SK-N-SH (cell line): ENCODE measurements around the gene MORF4L1.

Experiments used
- ELF1 ChIP-seq: IDR thresholded peaks from 2 replicates; pipeline ENCODE4 v1.4.0; 2012
- EP300 ChIP-seq, 2 experiments: IDR thresholded peaks; 2 replicates each; pipeline versions ENCODE4 v1.4.0 to v1.6.1; 2012; ENCODE audit warnings: borderline replicate concordance in 1 of 2, low read depth in 1 of 2, low read length in 1 of 2
- EZH2phosphoT487 ChIP-seq: fragments of 200-600 bp; sonication (generic); IDR thresholded peaks from 2 replicates; pipeline ENCODE4 v1.6.1; 2017; ENCODE audit warnings: low read depth, mixed run types, mild to moderate bottlenecking, antibody characterized with exemption, moderate library complexity, borderline replicate concordance
- GABPA ChIP-seq: IDR thresholded peaks from 2 replicates; pipeline ENCODE4 v1.4.0; 2012; ENCODE audit warnings: low read depth, mild to moderate bottlenecking
- IRF3 ChIP-seq: fragments of 150-350 bp; IDR thresholded peaks from 2 replicates; pipeline ENCODE4 v1.6.1; 2016; ENCODE audit warnings: mild to moderate bottlenecking, low read depth, low read length
- POLR2AphosphoS5 ChIP-seq: IDR thresholded peaks from 2 replicates; pipeline ENCODE4 v1.6.1; 2012; ENCODE audit warnings: low read depth, low read length
- SIN3A ChIP-seq: IDR thresholded peaks from 2 replicates; pipeline ENCODE4 v1.6.1; 2012; ENCODE audit warnings: low read depth, mild to moderate bottlenecking, low read length, moderate library complexity, borderline replicate concordance
- TCF12 ChIP-seq: IDR thresholded peaks from 2 replicates; pipeline ENCODE4 v1.4.0; 2012
- YY1 ChIP-seq: IDR thresholded peaks from 2 replicates; pipeline ENCODE4 v1.4.0; 2012; ENCODE audit warnings: low read depth, mild to moderate bottlenecking
- TF ChIP-seq, protein P1 (sequence below): fragments of 200-600 bp; sonication (generic); IDR thresholded peaks from 2 replicates; pipeline ENCODE4 v1.6.1; 2017; ENCODE audit warnings: antibody characterized with exemption, mild to moderate bottlenecking, moderate library complexity
- TF ChIP-seq, protein P2 (sequence below): IDR thresholded peaks from 2 replicates; pipeline ENCODE4 v1.4.0; 2012; ENCODE audit warnings: low read depth
- TF ChIP-seq, protein P3 (sequence below): fragments of 150-350 bp; IDR thresholded peaks from 2 replicates; pipeline ENCODE4 v1.6.1; 2017; ENCODE audit warnings: antibody characterized with exemption, low read length, low read depth, borderline replicate concordance
- TF ChIP-seq, protein P4 (sequence below): IDR thresholded peaks from 2 replicates; pipeline ENCODE4 v1.6.1; 2012; ENCODE audit warnings: mild to moderate bottlenecking, low read depth, low read length, moderate library complexity

DNA sequence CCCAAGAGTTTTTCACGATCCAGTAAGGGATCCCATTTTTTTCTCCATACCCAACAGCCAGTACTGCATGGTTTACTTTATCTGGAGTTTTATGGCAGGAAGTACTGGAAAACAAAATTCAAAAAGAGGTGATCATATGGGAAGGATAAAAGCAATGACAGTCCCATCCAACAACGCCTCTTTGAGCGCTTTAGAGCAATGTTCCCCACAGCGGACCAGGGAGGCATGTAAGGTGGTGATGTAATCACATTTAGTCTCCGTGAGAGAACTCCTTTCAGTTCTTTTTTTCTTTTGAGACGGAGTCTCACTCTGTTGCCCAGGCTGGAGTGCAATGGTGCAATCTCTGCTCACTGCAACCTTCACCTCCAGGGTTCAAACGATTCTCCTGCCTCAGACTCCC, 50.3 kb downstream of the MORF4L1 start:
- TF ChIP-seq, protein P1, sequence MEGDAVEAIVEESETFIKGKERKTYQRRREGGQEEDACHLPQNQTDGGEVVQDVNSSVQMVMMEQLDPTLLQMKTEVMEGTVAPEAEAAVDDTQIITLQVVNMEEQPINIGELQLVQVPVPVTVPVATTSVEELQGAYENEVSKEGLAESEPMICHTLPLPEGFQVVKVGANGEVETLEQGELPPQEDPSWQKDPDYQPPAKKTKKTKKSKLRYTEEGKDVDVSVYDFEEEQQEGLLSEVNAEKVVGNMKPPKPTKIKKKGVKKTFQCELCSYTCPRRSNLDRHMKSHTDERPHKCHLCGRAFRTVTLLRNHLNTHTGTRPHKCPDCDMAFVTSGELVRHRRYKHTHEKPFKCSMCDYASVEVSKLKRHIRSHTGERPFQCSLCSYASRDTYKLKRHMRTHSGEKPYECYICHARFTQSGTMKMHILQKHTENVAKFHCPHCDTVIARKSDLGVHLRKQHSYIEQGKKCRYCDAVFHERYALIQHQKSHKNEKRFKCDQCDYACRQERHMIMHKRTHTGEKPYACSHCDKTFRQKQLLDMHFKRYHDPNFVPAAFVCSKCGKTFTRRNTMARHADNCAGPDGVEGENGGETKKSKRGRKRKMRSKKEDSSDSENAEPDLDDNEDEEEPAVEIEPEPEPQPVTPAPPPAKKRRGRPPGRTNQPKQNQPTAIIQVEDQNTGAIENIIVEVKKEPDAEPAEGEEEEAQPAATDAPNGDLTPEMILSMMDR: no peak
- TF ChIP-seq YY1 (no peak), SIN3A (no peak), EP300 (IDR thresholded peaks at IDR 0.05; ENCODE audit: borderline replicate concordance in 1 of 2, low read depth in 1 of 2, low read length in 1 of 2) (no peak), EZH2phosphoT487 (no peak), IRF3 (no peak), GABPA (no peak), ELF1 (no peak), TCF12 (no peak), POLR2AphosphoS5 (no peak)
- TF ChIP-seq, protein P2, sequence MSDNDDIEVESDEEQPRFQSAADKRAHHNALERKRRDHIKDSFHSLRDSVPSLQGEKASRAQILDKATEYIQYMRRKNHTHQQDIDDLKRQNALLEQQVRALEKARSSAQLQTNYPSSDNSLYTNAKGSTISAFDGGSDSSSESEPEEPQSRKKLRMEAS: no peak
- TF ChIP-seq, protein P3, sequence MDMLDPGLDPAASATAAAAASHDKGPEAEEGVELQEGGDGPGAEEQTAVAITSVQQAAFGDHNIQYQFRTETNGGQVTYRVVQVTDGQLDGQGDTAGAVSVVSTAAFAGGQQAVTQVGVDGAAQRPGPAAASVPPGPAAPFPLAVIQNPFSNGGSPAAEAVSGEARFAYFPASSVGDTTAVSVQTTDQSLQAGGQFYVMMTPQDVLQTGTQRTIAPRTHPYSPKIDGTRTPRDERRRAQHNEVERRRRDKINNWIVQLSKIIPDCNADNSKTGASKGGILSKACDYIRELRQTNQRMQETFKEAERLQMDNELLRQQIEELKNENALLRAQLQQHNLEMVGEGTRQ: no peak
- TF ChIP-seq, protein P4, sequence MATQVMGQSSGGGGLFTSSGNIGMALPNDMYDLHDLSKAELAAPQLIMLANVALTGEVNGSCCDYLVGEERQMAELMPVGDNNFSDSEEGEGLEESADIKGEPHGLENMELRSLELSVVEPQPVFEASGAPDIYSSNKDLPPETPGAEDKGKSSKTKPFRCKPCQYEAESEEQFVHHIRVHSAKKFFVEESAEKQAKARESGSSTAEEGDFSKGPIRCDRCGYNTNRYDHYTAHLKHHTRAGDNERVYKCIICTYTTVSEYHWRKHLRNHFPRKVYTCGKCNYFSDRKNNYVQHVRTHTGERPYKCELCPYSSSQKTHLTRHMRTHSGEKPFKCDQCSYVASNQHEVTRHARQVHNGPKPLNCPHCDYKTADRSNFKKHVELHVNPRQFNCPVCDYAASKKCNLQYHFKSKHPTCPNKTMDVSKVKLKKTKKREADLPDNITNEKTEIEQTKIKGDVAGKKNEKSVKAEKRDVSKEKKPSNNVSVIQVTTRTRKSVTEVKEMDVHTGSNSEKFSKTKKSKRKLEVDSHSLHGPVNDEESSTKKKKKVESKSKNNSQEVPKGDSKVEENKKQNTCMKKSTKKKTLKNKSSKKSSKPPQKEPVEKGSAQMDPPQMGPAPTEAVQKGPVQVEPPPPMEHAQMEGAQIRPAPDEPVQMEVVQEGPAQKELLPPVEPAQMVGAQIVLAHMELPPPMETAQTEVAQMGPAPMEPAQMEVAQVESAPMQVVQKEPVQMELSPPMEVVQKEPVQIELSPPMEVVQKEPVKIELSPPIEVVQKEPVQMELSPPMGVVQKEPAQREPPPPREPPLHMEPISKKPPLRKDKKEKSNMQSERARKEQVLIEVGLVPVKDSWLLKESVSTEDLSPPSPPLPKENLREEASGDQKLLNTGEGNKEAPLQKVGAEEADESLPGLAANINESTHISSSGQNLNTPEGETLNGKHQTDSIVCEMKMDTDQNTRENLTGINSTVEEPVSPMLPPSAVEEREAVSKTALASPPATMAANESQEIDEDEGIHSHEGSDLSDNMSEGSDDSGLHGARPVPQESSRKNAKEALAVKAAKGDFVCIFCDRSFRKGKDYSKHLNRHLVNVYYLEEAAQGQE: no peak
